Kidney epithelial cell (primary cell): ENCODE measurements around the gene TSPAN14. TPM values are rescaled to one million over a fixed set of nuclear protein-coding genes. Genes with fewer than 3 reads are reported as not detected.

Experiments
- DNase-seq: peaks from one replicate; pipeline ENCODE4 v3.0.0-alpha.2; 2010; ENCODE audit warnings: low read depth
- H3K27me3 ChIP-seq: 2 replicates; pipeline ENCODE4 v1.6.0; 2011; ENCODE audit warnings: low read length; ENCODE audit not compliant: control insufficient read depth, insufficient read depth
- H3K36me3 ChIP-seq: 2 replicates; pipeline ENCODE4 v1.5.1; 2011; ENCODE audit warnings: low read length; ENCODE audit not compliant: control insufficient read depth, insufficient read depth
- H3K4me3 ChIP-seq: 2 replicates; pipeline ENCODE4 v1.5.1; 2011; ENCODE audit warnings: low read depth, mild to moderate bottlenecking, control low read depth, low read length
- total RNA-seq: library from RNA; depleted of rRNA; stranded (reverse); fragments of >200 nt; gene quantifications from 2 replicates; pipeline ENCODE4 v1.2.3, GENCODE V29; 2015
- TF ChIP-seq, protein P1 (sequence below): IDR thresholded peaks from 2 replicates; pipeline ENCODE4 v1.5.1; 2011; ENCODE audit warnings: mild to moderate bottlenecking, moderate library complexity, low read length, control low read depth, inconsistent platforms; ENCODE audit not compliant: insufficient read depth, poor library complexity, severe bottlenecking

The TSPAN14 gene
- total RNA-seq, 1 donor from 2014 or later: 111 TPM

DNA sequence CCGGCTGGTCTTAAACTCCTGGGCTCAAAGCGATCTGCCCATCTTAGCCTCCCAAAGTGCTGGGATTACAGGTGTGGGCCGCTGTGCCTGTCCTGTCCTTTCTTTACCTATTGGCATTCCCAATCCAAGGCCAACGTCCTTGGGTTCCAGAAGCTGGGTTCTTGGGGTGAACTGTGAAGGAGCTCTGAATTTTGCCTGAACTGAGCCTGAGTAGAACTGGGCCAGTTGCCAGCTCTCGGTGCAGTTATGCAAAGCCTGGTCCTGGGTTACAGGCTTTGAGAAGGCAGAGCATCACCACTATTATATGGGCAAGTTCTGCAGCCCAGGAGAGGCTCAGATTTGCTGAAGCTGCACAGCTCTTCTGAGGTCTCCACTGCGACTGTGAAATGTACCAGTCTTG is 59.0 kb downstream of the TSPAN14 start:
- H3K4me3 ChIP-seq: no peak overlapping the region
- DNase-seq: no peak
- TF ChIP-seq, protein P1, sequence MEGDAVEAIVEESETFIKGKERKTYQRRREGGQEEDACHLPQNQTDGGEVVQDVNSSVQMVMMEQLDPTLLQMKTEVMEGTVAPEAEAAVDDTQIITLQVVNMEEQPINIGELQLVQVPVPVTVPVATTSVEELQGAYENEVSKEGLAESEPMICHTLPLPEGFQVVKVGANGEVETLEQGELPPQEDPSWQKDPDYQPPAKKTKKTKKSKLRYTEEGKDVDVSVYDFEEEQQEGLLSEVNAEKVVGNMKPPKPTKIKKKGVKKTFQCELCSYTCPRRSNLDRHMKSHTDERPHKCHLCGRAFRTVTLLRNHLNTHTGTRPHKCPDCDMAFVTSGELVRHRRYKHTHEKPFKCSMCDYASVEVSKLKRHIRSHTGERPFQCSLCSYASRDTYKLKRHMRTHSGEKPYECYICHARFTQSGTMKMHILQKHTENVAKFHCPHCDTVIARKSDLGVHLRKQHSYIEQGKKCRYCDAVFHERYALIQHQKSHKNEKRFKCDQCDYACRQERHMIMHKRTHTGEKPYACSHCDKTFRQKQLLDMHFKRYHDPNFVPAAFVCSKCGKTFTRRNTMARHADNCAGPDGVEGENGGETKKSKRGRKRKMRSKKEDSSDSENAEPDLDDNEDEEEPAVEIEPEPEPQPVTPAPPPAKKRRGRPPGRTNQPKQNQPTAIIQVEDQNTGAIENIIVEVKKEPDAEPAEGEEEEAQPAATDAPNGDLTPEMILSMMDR: no peak
- no peaks in the 10 kb centered on the region for H3K27me3 ChIP-seq
- H3K36me3 ChIP-seq: peaks cover 3% of the 10 kb centered on the region

GRCh38 chr10:80515511-80515910 is 61.4 kb downstream of the TSPAN14 start:
- no peaks in the 10 kb centered on the region for H3K27me3 ChIP-seq
- DNase-seq: no peak
- no peak overlapping the region for H3K4me3 ChIP-seq
- TF ChIP-seq, protein P1: no peak
- peaks cover 2% of the 10 kb centered on the region for H3K36me3 ChIP-seq

DNA sequence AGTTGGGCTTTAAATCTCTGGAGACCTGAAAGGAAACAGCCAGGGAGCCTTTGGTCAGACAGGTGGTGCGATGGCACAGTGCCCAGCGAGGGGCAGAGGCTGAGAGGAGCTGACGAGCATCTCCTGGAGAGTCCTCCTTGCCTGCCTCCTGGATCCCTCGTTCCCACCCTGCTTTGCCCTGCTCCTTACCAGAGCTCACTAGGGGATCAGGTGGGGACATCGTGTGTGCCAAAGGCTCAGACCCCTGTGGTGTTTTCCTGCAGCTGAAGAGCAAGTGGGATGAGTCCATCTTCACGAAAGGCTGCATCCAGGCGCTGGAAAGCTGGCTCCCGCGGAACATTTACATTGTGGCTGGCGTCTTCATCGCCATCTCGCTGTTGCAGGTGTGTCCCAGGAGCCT is 61.8 kb downstream of the TSPAN14 start:
- H3K36me3 ChIP-seq: peaks cover 2% of the 10 kb centered on the region
- H3K27me3 ChIP-seq: no peaks in the 10 kb centered on the region
- no peak overlapping the region for H3K4me3 ChIP-seq
- TF ChIP-seq, protein P1: no peak
- no peak for DNase-seq

DNA sequence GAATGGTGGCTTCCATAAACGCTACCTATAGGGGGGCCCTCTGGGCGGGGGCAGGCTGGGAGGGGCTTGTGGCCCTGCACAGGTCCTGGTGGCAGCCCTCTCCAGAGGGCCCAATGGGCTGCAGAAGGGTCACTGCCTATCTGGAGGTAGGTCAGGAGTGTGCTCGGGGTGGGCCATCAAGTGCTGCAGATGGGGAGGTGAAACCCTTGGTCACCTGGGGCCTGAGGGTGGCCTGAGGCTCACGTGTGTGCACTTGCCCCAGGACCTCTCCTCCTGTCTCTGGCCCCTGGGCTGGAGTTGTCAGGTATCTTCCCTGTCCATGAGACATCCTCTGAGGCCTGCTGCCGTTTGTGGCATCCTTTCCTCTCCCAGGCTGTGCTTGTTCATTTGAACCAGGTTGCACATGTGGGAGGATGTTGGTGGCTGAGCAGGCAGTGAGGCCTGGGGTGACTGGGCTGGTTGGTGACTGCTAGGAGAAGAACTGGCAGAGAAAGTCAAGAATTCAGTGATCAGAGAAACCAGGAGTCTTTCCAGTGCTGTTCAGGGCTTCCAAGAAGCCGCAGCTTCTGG is 62.5 kb downstream of the TSPAN14 start:
- peaks cover 2% of the 10 kb centered on the region for H3K36me3 ChIP-seq

GRCh38 chr10:80517416-80518142 is 63.5 kb downstream of the TSPAN14 start:
- H3K36me3 ChIP-seq: no peaks in the 10 kb centered on the region
- TF ChIP-seq, protein P1: no peak
- H3K4me3 ChIP-seq: no peak overlapping the region
- DNase-seq: no peak
- H3K27me3 ChIP-seq: no peaks in the 10 kb centered on the region

More for the DNA sequence above, 62.5 kb downstream of the TSPAN14 start:
- TF ChIP-seq, protein P1: no peak
- H3K4me3 ChIP-seq: no peak overlapping the region
- H3K27me3 ChIP-seq: no peaks in the 10 kb centered on the region
- no peak for DNase-seq

DNA sequence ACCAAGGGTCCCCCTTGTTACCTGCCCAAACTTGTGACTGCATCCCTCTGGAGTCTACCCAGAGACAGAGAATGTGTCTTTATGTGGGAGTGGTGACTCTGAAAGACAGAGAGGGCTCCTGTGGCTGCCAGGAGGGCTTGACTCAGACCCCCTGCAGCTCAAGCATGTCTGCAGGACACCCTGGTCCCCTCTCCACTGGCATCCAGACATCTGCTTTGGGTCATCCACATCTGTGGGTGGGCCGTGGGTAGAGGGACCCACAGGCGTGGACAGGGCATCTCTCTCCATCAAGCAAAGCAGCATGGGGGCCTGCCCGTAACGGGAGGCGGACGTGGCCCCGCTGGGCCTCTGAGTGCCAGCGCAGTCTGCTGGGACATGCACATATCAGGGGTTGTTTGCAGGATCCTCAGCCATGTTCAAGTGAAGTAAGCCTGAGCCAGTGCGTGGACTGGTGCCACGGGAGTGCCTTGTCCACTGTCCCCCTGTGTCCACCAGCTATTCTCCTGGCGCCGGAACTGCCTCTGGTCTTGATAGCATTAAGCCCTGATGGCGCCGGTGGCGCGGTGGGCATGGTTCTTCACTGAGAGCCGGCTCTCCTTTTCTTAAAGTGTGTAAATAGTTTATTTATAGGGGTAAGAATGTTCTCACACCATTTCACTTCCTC is 64.2 kb downstream of the TSPAN14 start:
- DNase-seq: no peak
- Histone ChIP-seq H3K4me3 (no peak overlapping the region), H3K36me3 (no peaks in the 10 kb centered on the region), H3K27me3 (no peaks in the 10 kb centered on the region)
- TF ChIP-seq, protein P1: no peak
